ENCODE results near the gene SEMA5A. TPM values are rescaled to one million over a fixed set of nuclear protein-coding genes. Genes with fewer than 3 reads are reported as not detected.
A peak's percentile ranks its signal among the peaks of the same experiment; 100 is the strongest.

Gene SEMA5A
- total and polyA plus RNA-seq, 2 of the 8 experiments (the other 6 are each of a cell fraction or from before 2014, with no cell fraction given) = 5.3 to 8.9 TPM

DNA sequence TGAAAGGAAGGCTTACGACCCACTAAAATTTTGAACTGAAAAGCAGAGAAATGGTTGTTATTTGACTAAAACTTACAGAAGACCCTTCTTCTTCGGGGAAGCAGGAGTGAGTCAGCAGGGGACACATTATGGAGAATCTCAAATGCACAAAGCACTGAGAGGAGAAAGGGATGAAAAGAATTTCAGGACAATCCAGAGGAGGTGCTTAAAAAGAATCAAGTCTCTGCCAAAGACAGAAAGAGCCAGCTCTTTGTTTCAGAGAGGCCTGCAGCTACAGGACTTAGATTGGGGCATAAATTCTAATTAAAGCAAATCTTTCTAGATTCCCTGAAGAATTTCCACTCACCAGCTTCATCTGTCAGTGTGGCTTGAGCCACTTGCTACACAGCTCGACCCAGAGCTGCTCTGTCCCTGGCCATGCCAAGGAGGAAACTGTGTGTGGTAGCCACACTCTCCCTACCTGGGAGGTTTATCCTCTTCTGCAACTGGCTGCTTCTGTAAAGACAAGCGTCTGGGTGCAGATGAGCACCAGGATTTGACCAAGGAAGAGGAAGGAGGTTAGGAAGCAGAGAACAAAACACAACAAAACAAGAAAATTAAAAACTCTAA lies 89.9 kb downstream of the SEMA5A start:
- Histone ChIP-seq H3K79me2 (ENCODE audit: control insufficient read depth in 1 of 2, insufficient read depth in 2 of 2, low read length in 2 of 2) (no peaks in the 10 kb centered on the region), H3K27me3 (replicated peaks in 1 of 4; ENCODE audit: control insufficient read depth in 3 of 4, extremely low read depth in 1 of 4, insufficient read depth in 3 of 4, low read length in 3 of 4) (no peaks in the 10 kb centered on the region), H4K20me1 (replicated peaks in 1 of 2; ENCODE audit: control insufficient read depth in 1 of 2, insufficient read depth in 2 of 2, low read length in 2 of 2) (peaks cover 0 to 1% of the 10 kb centered on the region in 2 experiments), H3K14ac (ENCODE audit: insufficient read length) (no peak overlapping the region), H4K8ac (ENCODE audit: extremely low read depth, insufficient read depth, low read length) (no peak overlapping the region), H3K18ac (ENCODE audit: extremely low read depth, low read length) (peak overlapping the region; percentile 93), H3K4me3 (ENCODE audit: extremely low read depth in 1 of 4, insufficient read depth in 2 of 4, low read depth in 3 of 4, low read length in 4 of 4) (peak overlapping the region in 1 of 4 experiments; percentile 6; a peak in 1 of 8 replicates), H2AK5ac (ENCODE audit: low read depth, low read length) (peak overlapping the region; percentile 53), H3K9me3 (ENCODE audit: insufficient read depth in 2 of 2, low read depth in 1 of 2, low read length in 1 of 2) (peaks cover 4 to 5% of the 10 kb centered on the region in 2 experiments; a peak in 1 of 4 replicates), H3K4me1 (replicated peaks in 1 of 4; ENCODE audit: control insufficient read depth in 3 of 4, insufficient read depth in 4 of 4, low read length in 3 of 4) (peaks cover 0 to 14% (median 5%) of the 10 kb centered on the region in 4 experiments; a peak in 4 of 7 replicates), H2BK20ac (ENCODE audit: low read length) (peak overlapping the region; percentile 87; the same call in 1 of the 2 replicates), H4K5ac (ENCODE audit: insufficient read length, low read depth, low read length) (peak overlapping the region; percentile 57), H3K27ac (ENCODE audit: low read depth, low read length) (peak overlapping the region; percentile 45; the same call in 1 of the 2 replicates), H3K36me3 (ENCODE audit: control insufficient read depth in 2 of 4, insufficient read depth in 4 of 4, low read length in 3 of 4) (no peaks in the 10 kb centered on the region), H2BK120ac (replicated peaks; ENCODE audit: low read depth, low read length) (peak overlapping the region; percentile 96), H3K4ac (replicated peaks; ENCODE audit: insufficient read length, low read depth, low read length) (no peak overlapping the region), H3K9ac (replicated peaks in 1 of 4; ENCODE audit: extremely low read depth in 1 of 4, low read depth in 3 of 4, low read length in 3 of 4) (no peak overlapping the region; a peak in 2 of 7 replicates), H3K79me1 (ENCODE audit: low read depth, low read length) (no peaks in the 10 kb centered on the region), H3K23me2 (ENCODE audit: low read depth, low read length) (no peaks in the 10 kb centered on the region), H3K56ac (replicated peaks; ENCODE audit: insufficient read length, low read depth, low read length) (no peak overlapping the region), H2BK12ac (ENCODE audit: low read depth, low read length) (no peak overlapping the region; the same call in 1 of the 2 replicates), H2BK15ac (ENCODE audit: low read length) (0 out of 2 replicates have a peak overlapping the region, but pooled peaks have one; percentile 20), H3K4me2 (ENCODE audit: insufficient read depth in 1 of 2, low read depth in 2 of 2, low read length in 2 of 2) (peak overlapping the region; percentile 32 to 53; a peak in 3 of 4 replicates), H4K91ac (replicated peaks; ENCODE audit: insufficient read length, low read length) (peak overlapping the region; percentile 88), H2AFZ (ENCODE audit: low read length) (peak overlapping the region; percentile 60; the same call in 1 of the 2 replicates), H2BK5ac (ENCODE audit: low read depth, low read length) (0 out of 2 replicates have a peak overlapping the region, but pooled peaks have one; percentile 77), H3K23ac (ENCODE audit: insufficient read length) (no peak overlapping the region)
- WGBS, 2 experiments (ENCODE audit: extremely low coverage in 1 of 2, insufficient coverage in 1 of 2, insufficient read length in 1 of 2, insufficient replicate concordance in 2 of 2, low coverage in 1 of 2, low lambda C conversion rate in 2 of 2, missing lambda C conversion rate in 1 of 2) = 48% methylated on average over 4 of the region's 4 CpGs; no CpG with 5 or more reads in 1 of the 2 experiments
- FAIRE-seq (no peak), DNase-seq (ENCODE audit: low read depth in 1 of 2, low spot score in 2 of 2) (no peak)
- CTCF ChIA-PET (ENCODE audit: partially characterized antibody) = interaction anchor here (1.1 to 1.4 kb wide), 4 partner anchors 46 to 473 kb away, joined by 3 to 4 read pairs (median 3); no protein-coding TSS in a partner anchor
- TF ChIP-seq YY1 (IDR thresholded peaks at IDR 0.05; ENCODE audit: low read depth, low read length) (no peak), EZH2 (IDR thresholded peaks at IDR 0.05; ENCODE audit: low read depth, low read length, severe bottlenecking) (no peak), NANOG (IDR thresholded peaks at IDR 0.05; ENCODE audit: insufficient read depth, low read depth, low read length, poor library complexity, severe bottlenecking) (no peak)
- POLR2A ChIA-PET (ENCODE audit: partially characterized antibody) = no interaction called here

All from H1 (cell line).